Measurements from ENCODE around the gene KIF16B.
"Not testable (repeated sequence)": the region's sequence is repeated elsewhere in the genome, so short reads cannot be mapped to it uniquely, and the experiment has no call there.

Gene KIF16B

GRCh38 chr20:16520154-16520553, 53.1 kb downstream of the KIF16B start:
- no peak for DNase-seq

- DNase-seq = not testable (repeated sequence)
Measured at GRCh38 chr20:16519673-16520072, 53.6 kb downstream of the KIF16B start.

- no peak for DNase-seq
Measured at GRCh38 chr20:16518784-16519084, 54.5 kb downstream of the KIF16B start.

DNA sequence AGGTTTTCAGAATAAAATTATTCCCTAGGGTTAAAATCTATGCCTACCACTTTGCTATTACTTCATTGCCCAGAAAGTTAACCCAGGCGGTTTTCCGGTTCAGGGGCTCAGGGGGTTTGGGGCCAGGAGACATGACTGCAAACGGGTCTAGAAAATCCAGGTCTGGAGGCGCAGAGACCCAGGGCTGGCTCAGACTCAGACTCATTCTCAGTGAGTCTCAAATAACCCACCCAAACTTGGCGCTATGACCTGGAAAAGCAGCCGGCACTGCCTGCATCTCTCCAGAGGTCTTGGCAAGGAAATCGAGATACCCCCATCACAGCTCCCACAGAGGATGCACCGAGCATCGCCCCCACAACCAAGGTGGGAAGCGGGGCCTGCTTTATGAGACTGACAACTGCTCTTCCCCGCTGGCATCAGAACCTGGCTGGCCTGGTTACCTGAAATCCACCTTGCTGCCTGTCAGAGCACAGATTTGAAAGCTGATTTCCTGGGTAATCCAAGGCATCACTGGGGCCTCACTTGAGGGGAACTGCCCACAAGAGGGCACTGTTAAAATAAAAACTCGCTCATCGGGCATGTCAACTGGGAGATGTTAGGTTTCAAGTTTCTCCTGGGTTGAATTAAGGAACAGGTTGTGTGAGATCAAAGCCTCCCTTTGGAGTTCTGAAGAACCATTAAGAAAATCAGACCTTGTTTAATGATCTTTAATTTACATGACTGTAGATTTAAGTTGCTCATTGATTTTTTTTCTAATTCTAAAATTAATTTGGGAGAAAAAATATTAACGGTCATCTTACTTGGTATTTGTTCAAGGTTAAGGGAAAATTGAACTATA, 55.1 kb downstream of the KIF16B start:
- DNase-seq = peak; percentile 34

DNA sequence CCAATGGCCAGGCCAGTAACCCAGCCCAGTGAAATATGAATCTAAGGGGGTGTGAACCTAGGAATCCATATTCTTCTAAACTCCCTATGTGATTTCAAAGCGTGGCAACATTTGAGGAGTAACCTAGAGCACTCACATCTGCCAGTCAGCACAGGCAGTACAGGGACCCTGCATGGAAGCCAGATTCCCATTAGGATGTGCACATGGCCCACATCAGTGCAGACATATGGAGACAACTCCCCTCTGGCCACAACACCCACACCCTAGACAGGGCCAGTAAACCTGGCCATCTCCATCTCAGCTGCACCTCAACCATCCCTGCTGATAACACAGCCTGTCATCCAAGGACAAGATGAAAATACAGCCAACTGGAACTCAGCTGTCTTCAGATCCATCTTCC, 56.5 kb downstream of the KIF16B start:
- no peak for DNase-seq

DNA sequence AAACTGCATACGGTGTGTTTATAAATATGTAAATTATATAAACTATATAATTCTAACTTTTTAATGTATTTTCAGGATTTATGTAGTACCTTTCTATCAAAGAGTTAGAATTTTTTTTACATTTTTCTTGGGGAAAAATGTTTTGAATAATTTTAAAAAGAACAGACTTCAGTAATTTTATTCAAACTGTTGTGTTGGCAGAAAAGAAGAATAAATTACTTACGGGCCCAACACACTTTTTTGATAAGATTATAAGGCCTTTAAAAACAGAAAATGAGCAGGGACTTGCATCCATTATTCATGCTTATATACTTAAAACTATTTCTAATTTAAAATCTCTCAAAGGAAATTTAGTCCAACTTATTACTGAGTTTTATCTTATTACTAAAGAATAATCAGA, 58.2 kb downstream of the KIF16B start:
- no peak for DNase-seq

- DNase-seq = no peak
Measured at GRCh38 chr20:16514140-16514539, 59.1 kb downstream of the KIF16B start.

GRCh38 chr20:16505894-16506293, 67.4 kb downstream of the KIF16B start:
- DNase-seq = no peak

DNA sequence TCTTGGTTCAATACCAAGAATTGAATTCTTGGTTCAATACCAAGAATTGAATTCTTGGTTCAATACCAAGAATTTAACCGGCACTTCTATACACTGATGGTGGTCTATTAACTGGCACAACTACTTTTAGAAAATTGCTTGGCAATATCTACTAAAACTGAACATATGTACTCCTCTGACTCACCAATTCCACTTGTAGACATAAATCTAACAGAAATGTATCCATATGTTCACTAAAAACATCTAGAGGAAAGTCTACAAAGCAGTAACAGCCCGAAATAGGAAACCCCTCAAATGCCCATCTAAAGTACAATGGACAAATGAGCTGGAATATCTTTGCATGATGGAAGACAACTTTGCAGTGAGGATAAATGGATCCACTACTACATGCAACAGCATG, 71.9 kb downstream of the KIF16B start:
- DNase-seq = no peak

- no peak for DNase-seq
Measured at GRCh38 chr20:16500197-16500596, 73.1 kb downstream of the KIF16B start.

- no peak for DNase-seq
Measured at GRCh38 chr20:16498526-16499253, 74.6 kb downstream of the KIF16B start.

GRCh38 chr20:16497896-16498295, 75.4 kb downstream of the KIF16B start:
- DNase-seq = no peak

DNA sequence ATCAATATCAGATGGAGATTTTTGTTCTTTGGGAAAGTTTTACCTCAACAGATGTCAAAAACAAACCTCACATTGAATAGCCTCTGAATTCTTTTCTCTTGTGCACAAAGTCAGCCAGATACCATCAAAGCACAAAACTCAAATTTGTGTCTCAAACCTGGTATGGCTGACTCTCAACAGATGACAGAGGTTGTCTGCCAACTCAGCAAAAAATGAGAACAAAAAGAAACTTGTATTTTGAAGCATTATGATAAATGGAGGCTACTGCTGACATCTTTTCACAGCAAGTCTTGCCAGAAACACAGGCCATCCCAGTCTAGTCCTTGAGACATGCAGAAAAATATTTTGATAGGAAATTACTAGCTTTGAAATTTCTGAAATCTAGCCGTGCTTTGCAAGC, 79.8 kb downstream of the KIF16B start:
- DNase-seq = no peak

DNA sequence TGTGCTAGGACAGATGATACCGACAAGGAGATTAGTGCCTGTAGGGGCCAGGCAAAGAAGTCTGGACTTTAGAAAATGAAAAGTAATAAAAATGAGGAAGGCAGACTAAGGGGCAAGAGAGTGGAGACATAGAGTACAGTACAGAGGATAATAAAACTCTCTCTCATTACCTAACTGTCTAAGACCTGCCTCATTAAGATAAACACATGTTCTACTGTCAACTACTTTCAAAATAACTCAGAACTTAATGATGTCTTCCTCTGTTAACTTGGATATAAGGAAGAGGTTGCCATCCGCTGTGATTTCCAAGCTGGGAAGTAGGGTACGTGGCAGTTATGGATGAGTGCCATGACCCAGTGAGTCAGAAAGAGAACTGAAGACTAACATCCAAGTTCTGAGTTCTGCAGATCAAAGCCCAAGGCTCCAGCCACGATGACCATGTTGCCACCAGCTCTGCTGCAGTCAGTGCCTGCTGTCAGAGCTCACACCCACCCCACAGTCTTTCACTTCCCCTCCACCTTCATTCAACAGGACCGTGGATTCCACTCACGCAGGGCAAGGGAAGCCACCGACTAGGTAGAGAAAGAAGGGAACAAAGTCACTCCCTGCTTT, 81.8 kb downstream of the KIF16B start:
- DNase-seq = no peak

GRCh38 chr20:16490696-16491095, 82.6 kb downstream of the KIF16B start:
- DNase-seq = no peak

DNA sequence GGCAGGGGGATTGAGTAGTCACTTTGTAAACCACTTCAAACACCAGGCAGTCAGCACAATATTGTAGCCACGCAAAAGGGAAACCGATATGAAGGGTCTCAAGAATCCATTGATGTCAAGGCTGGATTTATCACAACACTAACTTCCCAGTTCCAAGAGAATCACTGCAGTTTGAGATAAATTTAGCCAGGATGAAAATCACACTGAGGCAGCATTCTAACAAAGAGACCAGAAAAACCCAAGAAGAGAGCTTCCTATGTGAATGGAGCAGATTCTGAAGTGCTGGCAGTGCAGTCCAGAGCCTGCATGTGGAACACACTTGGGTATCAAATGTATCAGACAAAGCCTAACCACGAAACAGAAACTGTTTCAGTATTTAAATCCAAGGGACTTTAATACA, 84.6 kb downstream of the KIF16B start:
- no peak for DNase-seq

GRCh38 chr20:16488086-16488485, 85.2 kb downstream of the KIF16B start:
- no peak for DNase-seq

DNA sequence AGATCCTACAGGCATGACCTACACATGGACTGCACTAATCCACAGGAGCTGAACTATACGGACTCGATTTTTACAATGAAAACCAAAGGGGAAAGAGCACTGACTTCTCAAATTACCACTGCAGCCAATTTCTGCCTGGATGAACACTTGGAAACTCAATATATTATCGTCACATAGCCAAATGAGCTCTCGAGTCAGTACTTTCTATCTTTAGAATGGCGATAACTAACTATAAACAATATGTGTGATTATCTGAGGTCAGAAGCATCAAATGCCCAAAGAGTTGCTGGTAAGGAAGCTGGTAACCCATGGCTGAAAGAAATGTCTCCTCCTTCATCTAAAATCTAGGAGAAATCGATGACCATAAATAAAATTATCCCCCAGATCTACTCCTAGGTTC, 86.7 kb downstream of the KIF16B start:
- no peak for DNase-seq

DNA sequence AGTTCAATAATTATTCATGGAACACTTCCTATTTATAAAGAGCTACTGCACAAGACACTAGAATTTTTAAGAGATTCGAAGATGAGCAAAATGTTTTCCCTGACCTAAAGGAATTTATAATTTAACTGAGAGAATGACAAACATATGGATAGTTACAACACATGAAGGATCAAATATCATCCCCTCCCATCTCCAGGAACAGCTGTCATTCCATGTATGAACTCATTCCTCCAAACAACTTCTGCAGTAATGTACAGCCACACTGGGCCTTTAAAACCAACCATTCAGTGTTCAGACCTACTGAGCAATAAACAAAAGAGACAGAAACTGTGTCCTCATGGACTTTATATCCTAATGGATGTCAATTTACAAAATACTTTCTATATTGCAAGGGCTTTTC, 87.8 kb downstream of the KIF16B start:
- DNase-seq = no peak

GRCh38 chr20:16483024-16483423, 90.2 kb downstream of the KIF16B start:
- no peak for DNase-seq

DNA sequence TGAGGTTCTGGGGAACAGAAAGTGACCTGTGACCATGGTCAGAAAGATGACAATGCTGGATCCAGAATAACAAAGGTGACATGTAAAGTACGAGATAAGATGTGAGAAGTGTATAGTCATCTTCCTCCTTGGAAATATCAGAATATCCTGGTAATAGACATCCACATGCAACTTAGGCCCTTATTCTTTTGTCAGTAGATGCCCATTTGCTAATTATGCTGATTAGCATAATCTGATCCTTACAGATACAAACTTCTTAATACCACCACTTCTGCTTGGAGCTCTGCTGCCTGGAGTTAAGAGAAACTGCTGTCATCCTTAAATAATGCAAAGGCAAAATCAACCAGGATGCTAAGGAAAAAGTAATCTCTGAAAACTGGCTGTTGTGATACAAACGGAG, 91.3 kb downstream of the KIF16B start:
- no peak for DNase-seq

DNA sequence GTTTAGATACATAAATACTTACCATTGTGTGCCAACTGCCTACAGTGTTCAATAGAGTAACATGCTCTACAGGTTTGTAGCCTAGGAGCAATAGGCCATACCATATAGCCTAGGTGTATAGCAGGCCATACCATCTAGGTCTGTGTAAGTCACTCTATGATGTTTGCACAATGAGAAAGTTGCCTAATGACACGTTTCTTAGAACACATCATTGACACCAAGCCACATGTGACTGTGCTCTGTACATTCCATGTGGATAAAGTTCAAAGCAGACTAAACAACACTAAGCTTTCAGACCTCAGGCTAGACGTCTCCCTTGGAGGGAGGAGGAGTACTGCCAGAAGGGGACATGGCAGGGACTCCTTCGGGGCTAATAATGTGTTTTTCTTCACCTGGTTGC, 93.6 kb downstream of the KIF16B start:
- no peak for DNase-seq

GRCh38 chr20:16477632-16478031, 95.6 kb downstream of the KIF16B start:
- no peak for DNase-seq

DNA sequence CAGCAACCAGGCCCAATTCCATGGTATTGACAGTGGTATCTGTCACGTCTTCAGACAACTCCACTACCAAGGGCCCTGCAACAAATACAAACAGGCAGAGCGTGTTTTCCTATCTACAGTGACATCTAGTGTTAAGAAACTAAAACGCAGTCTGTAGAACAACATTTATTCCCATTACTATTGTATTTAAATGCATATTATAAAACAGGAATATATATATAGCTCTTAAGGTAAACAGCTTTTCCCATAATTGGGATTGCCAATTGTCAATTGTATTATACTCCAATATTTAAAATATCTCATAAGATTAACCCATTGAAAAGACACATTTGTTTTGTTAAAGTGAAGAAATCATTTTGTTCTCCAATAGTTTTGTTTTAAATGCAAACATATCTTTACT, 97.2 kb downstream of the KIF16B start:
- no peak for DNase-seq

Data from 8988T (cell line).